ENCODE results near the gene GRK5. TPM values are rescaled to one million over a fixed set of nuclear protein-coding genes. Genes with fewer than 3 reads are reported as not detected.

The GRK5 gene
- total and polyA plus RNA-seq, 9 of the 15 experiments (the other 6 are each of a cell fraction or from before 2014, with no cell fraction given): 0.46 to 0.83 (median 0.67) TPM; not detected in 2

- TF ChIP-seq GABPA (tag; conservative IDR thresholded peaks at IDR 0.05; ENCODE audit: low read depth) (peak; percentile 56), TOE1 (IDR thresholded peaks at IDR 0.05; ENCODE audit: borderline replicate concordance) (no peak), TOE1 (CRISPR knock-in tag; IDR thresholded peaks at IDR 0.05; ENCODE audit: borderline replicate concordance, low read depth) (no peak), TBP (optimal IDR thresholded peaks at IDR 0.05; ENCODE audit: low read depth, low read length) (peak; percentile 90), HNRNPLL (IDR thresholded peaks at IDR 0.05; ENCODE audit: low read depth, low read length, poor library complexity, severe bottlenecking) (no peak), HLTF (IDR thresholded peaks at IDR 0.05) (no peak), MTA3 (IDR thresholded peaks at IDR 0.05; ENCODE audit: borderline replicate concordance) (no peak), DDX20 (tag; IDR thresholded peaks at IDR 0.05; ENCODE audit: low read depth) (no peak), SNRNP70 (optimal IDR thresholded peaks at IDR 0.05; ENCODE audit: low read depth, low read length) (no peak), ZNF407 (IDR thresholded peaks at IDR 0.05; ENCODE audit: low read depth) (peak; percentile 39; the same call in 1 of the 2 replicates), ZNF780A (CRISPR knock-in tag; IDR thresholded peaks at IDR 0.05) (no peak), PRPF4 (IDR thresholded peaks at IDR 0.05; ENCODE audit: insufficient read depth, low read depth, low read length, poor library complexity, severe bottlenecking) (no peak), FOXJ3 (CRISPR knock-in tag; IDR thresholded peaks at IDR 0.05) (no peak), ERF (CRISPR knock-in tag; IDR thresholded peaks at IDR 0.05) (no peak), MTF1 (CRISPR knock-in tag; IDR thresholded peaks at IDR 0.05; ENCODE audit: borderline replicate concordance) (no peak), PHF20 (IDR thresholded peaks at IDR 0.05; ENCODE audit: partially characterized antibody) (peak; percentile 63), SRF (CRISPR knock-in tag; IDR thresholded peaks at IDR 0.05) (peak in 1 of 2 experiments; percentile 74; a peak in 2 of 4 replicates), THAP12 (CRISPR knock-in tag; IDR thresholded peaks at IDR 0.05) (no peak)
These were observed 28.8 kb upstream of the GRK5 start, which contains the start of gene PRDX3 (continued) for GRCh38 chr10:119178372-119179119.

Measured in K562 (cell line).